Epithelial cell of prostate (primary cell): ENCODE data around the gene MUC5AC.
"Not testable (repeated sequence)": the region's sequence is repeated elsewhere in the genome, so short reads cannot be mapped to it uniquely, and the experiment has no call there.

ENCODE experiments used
- DNase-seq: peaks from one replicate; pipeline ENCODE4 v3.0.0-alpha.2; 2011; ENCODE audit warnings: low read depth, low spot score
- H3K27ac ChIP-seq: fragments of 450-650 bp; 2 replicates; pipeline ENCODE4 v1.5.1; 2017; ENCODE audit warnings: mild to moderate bottlenecking

The MUC5AC gene

GRCh38 chr11:1203505-1204271, 45.9 kb downstream of the MUC5AC start:
- no peak for DNase-seq
- no peak overlapping the region for H3K27ac ChIP-seq

GRCh38 chr11:1204381-1205101, 46.8 kb downstream of the MUC5AC start:
- DNase-seq = no peak
- no peak overlapping the region for H3K27ac ChIP-seq

- no peak for DNase-seq
- H3K27ac ChIP-seq = no peak overlapping the region
These were observed 47.6 kb downstream of the MUC5AC start for GRCh38 chr11:1205121-1205986.

GRCh38 chr11:1205987-1206331, 48.2 kb downstream of the MUC5AC start:
- DNase-seq = no peak
- no peak overlapping the region for H3K27ac ChIP-seq

GRCh38 chr11:1206391-1207271, 48.9 kb downstream of the MUC5AC start:
- DNase-seq = no peak
- no peak overlapping the region for H3K27ac ChIP-seq

- DNase-seq = no peak
- no peak overlapping the region for H3K27ac ChIP-seq
These were observed 49.8 kb downstream of the MUC5AC start for GRCh38 chr11:1207401-1208143.

- H3K27ac ChIP-seq = no peak overlapping the region
- DNase-seq = no peak
These were observed 50.3 kb downstream of the MUC5AC start for GRCh38 chr11:1208144-1208393.

GRCh38 chr11:1208394-1209261, 50.9 kb downstream of the MUC5AC start:
- H3K27ac ChIP-seq = no peak overlapping the region
- DNase-seq = no peak

- H3K27ac ChIP-seq = no peak overlapping the region
- DNase-seq = no peak
These were observed 51.8 kb downstream of the MUC5AC start for GRCh38 chr11:1209371-1210057.

GRCh38 chr11:1211838-1212237, 54.1 kb downstream of the MUC5AC start:
- no peak for DNase-seq
- H3K27ac ChIP-seq = no peak overlapping the region

- not testable (repeated sequence) for DNase-seq, H3K27ac ChIP-seq
These were observed 58.1 kb downstream of the MUC5AC start for GRCh38 chr11:1215826-1216225.

GRCh38 chr11:1217151-1217550, 59.4 kb downstream of the MUC5AC start:
- H3K27ac ChIP-seq = no peak overlapping the region
- DNase-seq = no peak

GRCh38 chr11:1218256-1218787, 60.6 kb downstream of the MUC5AC start:
- no peak for DNase-seq

GRCh38 chr11:1218788-1219445, 61.2 kb downstream of the MUC5AC start:
- DNase-seq = no peak
- H3K27ac ChIP-seq = no peak overlapping the region

More at GRCh38 chr11:1218256-1218787, 60.6 kb downstream of the MUC5AC start:
- H3K27ac ChIP-seq = no peak overlapping the region

- DNase-seq = no peak
- H3K27ac ChIP-seq = no peak overlapping the region
These were observed 61.7 kb downstream of the MUC5AC start for GRCh38 chr11:1219446-1219833.

GRCh38 chr11:1219834-1220815, 62.4 kb downstream of the MUC5AC start:
- H3K27ac ChIP-seq = no peak overlapping the region
- DNase-seq = no peak
